ENCODE data around the gene FLCN. TPM values are rescaled to one million over a fixed set of nuclear protein-coding genes. Genes with fewer than 3 reads are reported as not detected.
"Not testable (repeated sequence)": the region's sequence is repeated elsewhere in the genome, so short reads cannot be mapped to it uniquely, and the experiment has no call there.

Gene FLCN
- total RNA-seq, 1 donor from 2014 or later: 16.7 TPM

GRCh38 chr17:17269926-17270773 is 33.2 kb upstream of the FLCN start:
- TF ChIP-seq, protein P1, sequence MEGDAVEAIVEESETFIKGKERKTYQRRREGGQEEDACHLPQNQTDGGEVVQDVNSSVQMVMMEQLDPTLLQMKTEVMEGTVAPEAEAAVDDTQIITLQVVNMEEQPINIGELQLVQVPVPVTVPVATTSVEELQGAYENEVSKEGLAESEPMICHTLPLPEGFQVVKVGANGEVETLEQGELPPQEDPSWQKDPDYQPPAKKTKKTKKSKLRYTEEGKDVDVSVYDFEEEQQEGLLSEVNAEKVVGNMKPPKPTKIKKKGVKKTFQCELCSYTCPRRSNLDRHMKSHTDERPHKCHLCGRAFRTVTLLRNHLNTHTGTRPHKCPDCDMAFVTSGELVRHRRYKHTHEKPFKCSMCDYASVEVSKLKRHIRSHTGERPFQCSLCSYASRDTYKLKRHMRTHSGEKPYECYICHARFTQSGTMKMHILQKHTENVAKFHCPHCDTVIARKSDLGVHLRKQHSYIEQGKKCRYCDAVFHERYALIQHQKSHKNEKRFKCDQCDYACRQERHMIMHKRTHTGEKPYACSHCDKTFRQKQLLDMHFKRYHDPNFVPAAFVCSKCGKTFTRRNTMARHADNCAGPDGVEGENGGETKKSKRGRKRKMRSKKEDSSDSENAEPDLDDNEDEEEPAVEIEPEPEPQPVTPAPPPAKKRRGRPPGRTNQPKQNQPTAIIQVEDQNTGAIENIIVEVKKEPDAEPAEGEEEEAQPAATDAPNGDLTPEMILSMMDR (conservative IDR thresholded peaks at IDR 0.05; ENCODE audit: low read depth, low read length): peak; percentile 55
- no peak overlapping the region for H3K4me3 ChIP-seq (ENCODE audit: low read depth, low read length)
- no peak for DNase-seq (ENCODE audit: low read depth)

GRCh38 chr17:17264430-17264829 is 27.5 kb upstream of the FLCN start:
- H3K4me3 ChIP-seq (ENCODE audit: low read depth, low read length): no peak overlapping the region
- TF ChIP-seq, protein P1 (conservative IDR thresholded peaks at IDR 0.05; ENCODE audit: low read depth, low read length): no peak
- no peak for DNase-seq (ENCODE audit: low read depth)

DNA sequence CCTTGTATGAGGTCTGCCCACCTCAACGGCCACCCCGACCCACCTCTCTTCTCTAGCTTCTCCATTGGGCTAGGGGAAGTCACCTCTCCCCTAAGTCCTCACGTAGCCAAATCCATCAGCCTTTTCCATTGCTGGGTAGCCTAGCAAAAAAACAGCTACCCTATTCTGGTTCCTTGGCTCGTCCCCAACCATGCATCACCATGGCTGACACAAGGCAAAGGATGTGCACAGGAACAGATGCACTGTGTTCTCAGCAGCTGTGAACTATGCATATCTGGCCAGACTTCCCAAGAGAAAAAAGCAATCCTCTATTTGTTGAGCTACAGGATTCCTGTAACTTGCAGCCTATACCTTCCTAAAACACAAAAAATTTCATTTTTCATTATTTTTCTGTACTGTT is 22.0 kb upstream of the FLCN start:
- TF ChIP-seq, protein P1 (conservative IDR thresholded peaks at IDR 0.05; ENCODE audit: low read depth, low read length): no peak
- no peak overlapping the region for H3K4me3 ChIP-seq (ENCODE audit: low read depth, low read length)
- no peak for DNase-seq (ENCODE audit: low read depth)

- no peak for DNase-seq (ENCODE audit: low read depth)
- no peak overlapping the region for H3K4me3 ChIP-seq (ENCODE audit: low read depth, low read length)
- TF ChIP-seq, protein P1 (conservative IDR thresholded peaks at IDR 0.05; ENCODE audit: low read depth, low read length): no peak
Measured at GRCh38 chr17:17258011-17258410, 21.0 kb upstream of the FLCN start.

- TF ChIP-seq, protein P1 (conservative IDR thresholded peaks at IDR 0.05; ENCODE audit: low read depth, low read length): no peak
- no peak for DNase-seq (ENCODE audit: low read depth)
- no peak overlapping the region for H3K4me3 ChIP-seq (ENCODE audit: low read depth, low read length)
Measured at GRCh38 chr17:17256316-17256715, 19.3 kb upstream of the FLCN start.

DNA sequence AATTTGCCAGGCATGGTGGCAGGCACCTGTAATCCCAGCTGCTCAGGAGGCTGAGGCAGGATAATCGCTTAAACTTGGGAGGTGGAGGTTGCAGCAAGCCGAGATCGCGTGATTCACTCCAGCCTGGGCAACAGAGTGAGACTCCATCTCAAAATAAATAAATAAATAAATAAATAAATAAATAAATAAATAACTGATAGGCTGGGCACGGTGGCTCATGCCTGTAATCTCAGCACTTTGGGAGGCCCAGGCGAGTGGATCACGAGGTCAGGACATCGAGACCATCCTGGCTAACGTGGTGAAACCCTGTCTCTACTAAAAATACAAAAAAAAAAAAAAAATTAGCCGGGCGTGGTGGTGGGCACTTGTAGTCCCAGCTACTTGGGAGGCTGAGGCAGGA is 18.7 kb upstream of the FLCN start:
- DNase-seq (ENCODE audit: low read depth); H3K4me3 ChIP-seq (ENCODE audit: low read depth, low read length): not testable (repeated sequence)

DNA sequence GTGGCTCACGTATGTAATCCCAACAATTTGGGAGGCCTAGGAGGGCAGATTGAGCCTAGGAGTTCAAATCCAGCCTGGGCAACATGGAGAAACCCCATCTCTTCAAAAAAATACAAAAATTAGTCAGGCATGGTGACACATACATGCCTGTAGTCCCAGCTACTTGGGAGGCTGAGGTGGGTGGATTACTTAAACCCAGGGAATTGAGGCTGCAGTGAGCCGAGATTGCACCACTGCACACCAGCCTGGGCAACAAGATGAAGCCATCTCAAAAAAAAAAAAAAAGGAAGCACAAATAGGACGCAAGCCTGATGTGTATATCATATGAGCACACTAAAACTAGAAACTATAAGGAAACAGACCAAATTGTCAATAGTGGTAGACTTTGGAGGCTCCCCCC is 17.1 kb upstream of the FLCN start:
- TF ChIP-seq, protein P1 (conservative IDR thresholded peaks at IDR 0.05; ENCODE audit: low read depth, low read length): no peak
- DNase-seq (ENCODE audit: low read depth): no peak
- H3K4me3 ChIP-seq (ENCODE audit: low read depth, low read length): no peak overlapping the region
